ENCODE measurements around the gene NCR3LG1. TPM values are rescaled to one million over a fixed set of nuclear protein-coding genes. Genes with fewer than 3 reads are reported as not detected.

The NCR3LG1 gene
- total and polyA plus RNA-seq, 9 of the 15 experiments (the other 6 are each of a cell fraction or from before 2014, with no cell fraction given), result 4.1 to 39.8 (median 25.1) TPM

DNA sequence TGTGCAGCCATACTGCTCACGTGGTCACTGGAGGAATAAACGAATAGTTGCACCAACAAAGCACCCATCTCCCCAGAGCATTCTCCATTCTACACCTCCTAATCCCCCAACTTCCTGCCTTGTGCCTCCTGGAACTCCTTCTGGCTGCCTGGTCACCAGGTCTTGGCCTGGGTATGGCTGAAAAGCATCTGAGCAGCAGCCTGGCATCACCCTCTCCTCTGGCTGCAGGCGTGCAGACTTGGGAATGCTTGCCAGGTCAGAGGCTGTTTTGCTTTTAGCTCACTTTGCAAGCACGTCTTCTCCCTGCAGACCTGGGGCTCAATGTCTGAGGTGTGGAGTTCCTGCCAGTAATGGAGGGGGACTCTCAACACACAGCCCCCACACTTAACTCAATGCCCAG lies 70.2 kb downstream of the NCR3LG1 start:
- POLR2A ChIA-PET, result no interaction called here

More for the DNA sequence above, 70.2 kb downstream of the NCR3LG1 start:
- H4K20me1 ChIP-seq (replicated peaks; ENCODE audit: control insufficient read depth, insufficient read depth, low read length), result no peaks in the 10 kb centered on the region
- no peaks in the 10 kb centered on the region for H3K4me1 ChIP-seq (replicated peaks in 1 of 2; ENCODE audit: control insufficient read depth in 2 of 2, insufficient read depth in 2 of 2, low read length in 2 of 2)
- 0% methylated on average over 4 of the region's 4 CpGs for WGBS (ENCODE audit: insufficient coverage, low coverage, missing lambda C conversion rate)
- intact Hi-C loops (cut with micrococcal nuclease) (no loop called here), in situ Hi-C loops (cut with MboI) (no loop called here)
- H3K9ac ChIP-seq (ENCODE audit: insufficient read depth in 1 of 2, low read depth in 2 of 2, low read length in 2 of 2), result no peak overlapping the region; a peak in 1 of 4 replicates
- DNase-seq (ENCODE audit: extremely low read depth in 1 of 4, low spot score in 3 of 4) (no peak), FAIRE-seq (no peak), ATAC-seq (no peak)
- H3K27me3 ChIP-seq (ENCODE audit: control insufficient read depth in 2 of 2, insufficient read depth in 2 of 2, low read length in 2 of 2), result peaks cover 15 to 53% of the 10 kb centered on the region in 2 experiments; a peak in 4 of 5 replicates
- TF ChIP-seq, protein P1, sequence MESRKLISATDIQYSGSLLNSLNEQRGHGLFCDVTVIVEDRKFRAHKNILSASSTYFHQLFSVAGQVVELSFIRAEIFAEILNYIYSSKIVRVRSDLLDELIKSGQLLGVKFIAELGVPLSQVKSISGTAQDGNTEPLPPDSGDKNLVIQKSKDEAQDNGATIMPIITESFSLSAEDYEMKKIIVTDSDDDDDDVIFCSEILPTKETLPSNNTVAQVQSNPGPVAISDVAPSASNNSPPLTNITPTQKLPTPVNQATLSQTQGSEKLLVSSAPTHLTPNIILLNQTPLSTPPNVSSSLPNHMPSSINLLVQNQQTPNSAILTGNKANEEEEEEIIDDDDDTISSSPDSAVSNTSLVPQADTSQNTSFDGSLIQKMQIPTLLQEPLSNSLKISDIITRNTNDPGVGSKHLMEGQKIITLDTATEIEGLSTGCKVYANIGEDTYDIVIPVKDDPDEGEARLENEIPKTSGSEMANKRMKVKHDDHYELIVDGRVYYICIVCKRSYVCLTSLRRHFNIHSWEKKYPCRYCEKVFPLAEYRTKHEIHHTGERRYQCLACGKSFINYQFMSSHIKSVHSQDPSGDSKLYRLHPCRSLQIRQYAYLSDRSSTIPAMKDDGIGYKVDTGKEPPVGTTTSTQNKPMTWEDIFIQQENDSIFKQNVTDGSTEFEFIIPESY (CRISPR knock-in tag; IDR thresholded peaks at IDR 0.05), result no peak
- TF ChIP-seq, protein P2, sequence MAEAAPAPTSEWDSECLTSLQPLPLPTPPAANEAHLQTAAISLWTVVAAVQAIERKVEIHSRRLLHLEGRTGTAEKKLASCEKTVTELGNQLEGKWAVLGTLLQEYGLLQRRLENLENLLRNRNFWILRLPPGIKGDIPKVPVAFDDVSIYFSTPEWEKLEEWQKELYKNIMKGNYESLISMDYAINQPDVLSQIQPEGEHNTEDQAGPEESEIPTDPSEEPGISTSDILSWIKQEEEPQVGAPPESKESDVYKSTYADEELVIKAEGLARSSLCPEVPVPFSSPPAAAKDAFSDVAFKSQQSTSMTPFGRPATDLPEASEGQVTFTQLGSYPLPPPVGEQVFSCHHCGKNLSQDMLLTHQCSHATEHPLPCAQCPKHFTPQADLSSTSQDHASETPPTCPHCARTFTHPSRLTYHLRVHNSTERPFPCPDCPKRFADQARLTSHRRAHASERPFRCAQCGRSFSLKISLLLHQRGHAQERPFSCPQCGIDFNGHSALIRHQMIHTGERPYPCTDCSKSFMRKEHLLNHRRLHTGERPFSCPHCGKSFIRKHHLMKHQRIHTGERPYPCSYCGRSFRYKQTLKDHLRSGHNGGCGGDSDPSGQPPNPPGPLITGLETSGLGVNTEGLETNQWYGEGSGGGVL (CRISPR knock-in tag; IDR thresholded peaks at IDR 0.05), result no peak
- TF ChIP-seq, protein P3, sequence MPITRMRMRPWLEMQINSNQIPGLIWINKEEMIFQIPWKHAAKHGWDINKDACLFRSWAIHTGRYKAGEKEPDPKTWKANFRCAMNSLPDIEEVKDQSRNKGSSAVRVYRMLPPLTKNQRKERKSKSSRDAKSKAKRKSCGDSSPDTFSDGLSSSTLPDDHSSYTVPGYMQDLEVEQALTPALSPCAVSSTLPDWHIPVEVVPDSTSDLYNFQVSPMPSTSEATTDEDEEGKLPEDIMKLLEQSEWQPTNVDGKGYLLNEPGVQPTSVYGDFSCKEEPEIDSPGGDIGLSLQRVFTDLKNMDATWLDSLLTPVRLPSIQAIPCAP (CRISPR knock-in tag; IDR thresholded peaks at IDR 0.05; ENCODE audit: borderline replicate concordance), result no peak
- TF ChIP-seq GABPB1 (CRISPR knock-in tag; IDR thresholded peaks at IDR 0.05), result no peak
- no peak for TF ChIP-seq HDAC3 (IDR thresholded peaks at IDR 0.05; ENCODE audit: borderline replicate concordance, partially characterized antibody)
- no peak for TF ChIP-seq ZNF589 (CRISPR knock-in tag; IDR thresholded peaks at IDR 0.05; ENCODE audit: low read depth)
- TF ChIP-seq, protein P4, sequence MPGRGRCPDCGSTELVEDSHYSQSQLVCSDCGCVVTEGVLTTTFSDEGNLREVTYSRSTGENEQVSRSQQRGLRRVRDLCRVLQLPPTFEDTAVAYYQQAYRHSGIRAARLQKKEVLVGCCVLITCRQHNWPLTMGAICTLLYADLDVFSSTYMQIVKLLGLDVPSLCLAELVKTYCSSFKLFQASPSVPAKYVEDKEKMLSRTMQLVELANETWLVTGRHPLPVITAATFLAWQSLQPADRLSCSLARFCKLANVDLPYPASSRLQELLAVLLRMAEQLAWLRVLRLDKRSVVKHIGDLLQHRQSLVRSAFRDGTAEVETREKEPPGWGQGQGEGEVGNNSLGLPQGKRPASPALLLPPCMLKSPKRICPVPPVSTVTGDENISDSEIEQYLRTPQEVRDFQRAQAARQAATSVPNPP (IDR thresholded peaks at IDR 0.05; ENCODE audit: borderline replicate concordance, insufficient read depth, insufficient read length), result no peak
- TF ChIP-seq KLF6 (CRISPR knock-in tag; IDR thresholded peaks at IDR 0.05; ENCODE audit: borderline replicate concordance), result no peak
- TF ChIP-seq ZBED1 (IDR thresholded peaks at IDR 0.05), result no peak
- no peak for TF ChIP-seq RFX7 (CRISPR knock-in tag; IDR thresholded peaks at IDR 0.05)
- no peak for TF ChIP-seq YBX1 (IDR thresholded peaks at IDR 0.05)
- H3K27ac ChIP-seq (ENCODE audit: extremely low read depth, low read depth, low read length), result no peak overlapping the region
- no peaks in the 10 kb centered on the region for H3K79me2 ChIP-seq (ENCODE audit: control insufficient read depth, insufficient read depth, low read length)
- no peaks in the 10 kb centered on the region for H3K36me3 ChIP-seq (ENCODE audit: control insufficient read depth, insufficient read depth, low read length)
- H3K9me1 ChIP-seq (ENCODE audit: control insufficient read depth, insufficient read depth, low read length), result no peaks in the 10 kb centered on the region
- H3K9me3 ChIP-seq (replicated peaks; ENCODE audit: control insufficient read depth, insufficient read depth, low read depth, low read length), result no peaks in the 10 kb centered on the region
- no peak overlapping the region for H3K4me3 ChIP-seq
- BruUV-seq (replicated peaks), result no TSS peak
- CTCF ChIA-PET (ENCODE audit: low intra/inter-chr PET ratio), result no interaction called here
- no peak overlapping the region for H2AFZ ChIP-seq (ENCODE audit: low read depth, low read length)
- H3K4me2 ChIP-seq (ENCODE audit: insufficient read depth, low read length), result no peak overlapping the region

All from K562 (cell line).